HCT116 (cell line): ENCODE results near the gene TBC1D28. TPM values are rescaled to one million over a fixed set of nuclear protein-coding genes. Genes with fewer than 3 reads are reported as not detected.
"Not testable (repeated sequence)": the region's sequence is repeated elsewhere in the genome, so short reads cannot be mapped to it uniquely, and the experiment has no call there.

Source experiments
- ATAC-seq: fragments of 200-7000 bp; cut with Tn5 transposase; 2 replicates; pipeline ENCODE4 v1.9.1; 2020; ENCODE audit warnings: mild to moderate bottlenecking, moderate library complexity
- BruUV-seq: library from RNA; stranded (reverse); fragments of 400-500 nt; replicated peaks from 2 replicates; lab custom pipeline; 2021; lab: Mats Ljungman, UMichigan
- CTCF ChIA-PET: fragments of 300-600 bp; sonication (Branson Sonifier 250); formaldehyde crosslinking; loops from one replicate; lab custom pipeline; 2021; ENCODE audit warnings: antibody characterized with exemption; lab: Charles Lee
- POLR2A ChIA-PET: fragments of 300-600, 350-600 bp; sonication (Branson Sonifier 250); formaldehyde crosslinking; loops from one replicate; lab custom pipeline; 2021; ENCODE audit warnings: antibody characterized with exemption; lab: Charles Lee
- RAD21 ChIA-PET, 2 experiments: fragments of 300-600 bp; sonication (Branson Sonifier 250); formaldehyde crosslinking; loops; one replicate each; lab custom pipeline; 2023; ENCODE audit warnings: low total read pairs in 2 of 2; ENCODE audit not compliant: uncharacterized antibody in 2 of 2, unreplicated experiment in 2 of 2, low non-redundant PET in 1 of 2; lab: Charles Lee
- DNase-seq: peaks from one replicate; pipeline ENCODE4 v3.0.0-alpha.2; 2010; ENCODE audit warnings: low read depth, low spot score
- H2AFZ ChIP-seq: fragments of 200-600 bp; shearing (Covaris generic), sonication (generic); 2 replicates; pipeline ENCODE4 v1.6.1; 2017; ENCODE audit warnings: low read depth, mixed run types, mixed read lengths, antibody characterized with exemption, low read length; ENCODE audit not compliant: poor library complexity, severe bottlenecking
- H3K27ac ChIP-seq: 2 replicates; pipeline ENCODE4 v1.5.1; 2012; ENCODE audit warnings: low read depth, low read length
- H3K27me3 ChIP-seq: fragments of 200-600 bp; sonication (generic); 2 replicates; pipeline ENCODE4 v1.6.1; 2016; ENCODE audit warnings: mixed run types, low read length, mixed read lengths; ENCODE audit not compliant: insufficient read depth
- H3K36me3 ChIP-seq, 2 experiments: fragments of 200-500 bp in 1 of 2; fragments of 200-600 bp in 1 of 2; sonication (Bioruptor generic) in 1 of 2; sonication (generic) in 1 of 2; 2 replicates each; pipeline versions ENCODE4 v1.5.1 to v1.6.1; 2014 to 2016; ENCODE audit warnings: low read length in 2 of 2, inconsistent platforms in 1 of 2, mixed read lengths in 1 of 2, mixed run types in 1 of 2; ENCODE audit not compliant: insufficient read depth in 2 of 2, control insufficient read depth in 1 of 2
- H3K4me1 ChIP-seq, 2 experiments: fragments of 200-600 bp in 1 of 2; sonication (generic) in 1 of 2; 2 replicates each; pipeline versions ENCODE4 v1.5.1 to v1.6.1; 2012 to 2017; ENCODE audit warnings: low read length in 2 of 2, inconsistent platforms in 1 of 2, mild to moderate bottlenecking in 1 of 2, mixed read lengths in 1 of 2, mixed run types in 1 of 2, moderate library complexity in 1 of 2; ENCODE audit not compliant: insufficient read depth in 2 of 2, control insufficient read depth in 1 of 2
- H3K4me2 ChIP-seq: fragments of 200-600 bp; sonication (generic); 2 replicates; pipeline ENCODE4 v1.6.1; 2017; ENCODE audit warnings: mixed run types, low read length, mixed read lengths
- H3K4me3 ChIP-seq, 2 experiments: fragments of 200-600 bp in 1 of 2; sonication (generic) in 1 of 2; replicated peaks in 1 of 2; 2 replicates each; pipeline ENCODE4 v1.5.1; 2011 to 2016; ENCODE audit warnings: low read length in 2 of 2, control low read depth in 1 of 2, low read depth in 1 of 2, mild to moderate bottlenecking in 1 of 2, mixed read lengths in 1 of 2, mixed run types in 1 of 2
- H3K79me2 ChIP-seq: fragments of 200-600 bp; sonication (generic); 2 replicates; pipeline ENCODE4 v1.6.1; 2017; ENCODE audit warnings: mild to moderate bottlenecking, mixed run types, low read length, moderate library complexity, mixed read lengths; ENCODE audit not compliant: insufficient read depth
- H3K9ac ChIP-seq: fragments of 200-600 bp; sonication (generic); 2 replicates; pipeline ENCODE4 v1.6.1; 2016; ENCODE audit warnings: low read length, mixed read lengths
- H3K9me2 ChIP-seq: fragments of 200-600 bp; sonication (generic), shearing (Covaris generic); 2 replicates; pipeline ENCODE4 v1.6.1; 2017; ENCODE audit warnings: mixed run types, mild to moderate bottlenecking, moderate library complexity; ENCODE audit not compliant: insufficient read depth
- H3K9me3 ChIP-seq, 2 experiments: fragments of 200-500 bp in 1 of 2; fragments of 200-600 bp in 1 of 2; sonication (Bioruptor generic) in 1 of 2; sonication (generic) in 1 of 2; 2 replicates each; pipeline ENCODE4 v1.6.1; 2014 to 2017; ENCODE audit warnings: low read length in 2 of 2, mixed read lengths in 2 of 2, inconsistent platforms in 1 of 2, low read depth in 1 of 2, mild to moderate bottlenecking in 1 of 2, mixed run types in 1 of 2, moderate library complexity in 1 of 2; ENCODE audit not compliant: control insufficient read depth in 1 of 2, insufficient read depth in 1 of 2
- H4K20me1 ChIP-seq: fragments of 200-600 bp; sonication (generic), shearing (Covaris generic); 2 replicates; pipeline ENCODE4 v1.6.1; 2017; ENCODE audit warnings: mixed run types, mild to moderate bottlenecking, moderate library complexity; ENCODE audit not compliant: insufficient read depth
- ZNF274 ChIP-seq: fragments of 200-500 bp; sonication (Bioruptor generic); IDR thresholded peaks from 2 replicates; pipeline ENCODE4 v1.6.1; 2014; ENCODE audit warnings: mild to moderate bottlenecking, low read depth, low read length, inconsistent platforms
- intact Hi-C: fragments of 100-400 bp; cut with micrococcal nuclease; formaldehyde crosslinking; loops from 2 replicates; pipeline ENCODE4 v1.10.0; 2022
- total RNA-seq: library from RNA; stranded (reverse); gene quantifications from one replicate; pipeline ENCODE4 v1.2.1, GENCODE V29; 2021; ENCODE audit not compliant: unreplicated experiment

The TBC1D28 gene
- total RNA-seq, 1 experiment from 2014 or later = not detected

- not testable (repeated sequence) for BruUV-seq
Observed at GRCh38 chr17:18661924-18662624, 17.9 kb upstream of the TBC1D28 start.

GRCh38 chr17:18650094-18650493 is 5.9 kb upstream of the TBC1D28 start:
- H3K4me1 ChIP-seq, ATAC-seq, H3K36me3 ChIP-seq, DNase-seq, H3K9me3 ChIP-seq, CTCF ChIA-PET, H3K79me2 ChIP-seq, RAD21 ChIA-PET, H3K27me3 ChIP-seq, intact Hi-C loops, H4K20me1 ChIP-seq, BruUV-seq, H3K9ac ChIP-seq, H3K9me2 ChIP-seq, H3K4me2 ChIP-seq, H3K27ac ChIP-seq, H2AFZ ChIP-seq, POLR2A ChIA-PET, H3K4me3 ChIP-seq: not testable (repeated sequence)

More at GRCh38 chr17:18661924-18662624, 17.9 kb upstream of the TBC1D28 start:
- H3K4me2 ChIP-seq, ATAC-seq, H4K20me1 ChIP-seq, POLR2A ChIA-PET, H2AFZ ChIP-seq, CTCF ChIA-PET, H3K9me3 ChIP-seq: not testable (repeated sequence)
- TF ChIP-seq ZNF274 = peak; percentile 81
- TF ChIP-seq, all 23 proteins: peak for 1; not testable (repeated sequence) for 22
- H3K79me2 ChIP-seq, DNase-seq, H3K9me2 ChIP-seq, H3K9ac ChIP-seq, RAD21 ChIA-PET, H3K36me3 ChIP-seq, H3K4me3 ChIP-seq, H3K4me1 ChIP-seq, H3K27ac ChIP-seq, intact Hi-C loops, H3K27me3 ChIP-seq: not testable (repeated sequence)

- H3K9me2 ChIP-seq, H2AFZ ChIP-seq, H3K9ac ChIP-seq, POLR2A ChIA-PET, H3K4me3 ChIP-seq, H3K36me3 ChIP-seq, DNase-seq, H3K27me3 ChIP-seq, H4K20me1 ChIP-seq, H3K9me3 ChIP-seq, H3K27ac ChIP-seq, H3K79me2 ChIP-seq, RAD21 ChIA-PET, CTCF ChIA-PET, BruUV-seq, intact Hi-C loops: not testable (repeated sequence)
- peak overlapping the region; percentile 43 for H3K4me2 ChIP-seq
- peak; percentile 83 for ATAC-seq
- H3K4me1 ChIP-seq = peaks cover 3 to 12% of the 10 kb centered on the region in 2 experiments
Observed at GRCh38 chr17:18643124-18643523, 1.1 kb downstream of the TBC1D28 start.

- H3K36me3 ChIP-seq, H3K9me2 ChIP-seq, H3K27ac ChIP-seq, H3K27me3 ChIP-seq, BruUV-seq, CTCF ChIA-PET, RAD21 ChIA-PET, POLR2A ChIA-PET, H2AFZ ChIP-seq, H3K9me3 ChIP-seq, H3K4me1 ChIP-seq, intact Hi-C loops, ATAC-seq, H3K9ac ChIP-seq, H3K4me3 ChIP-seq, DNase-seq, H3K4me2 ChIP-seq, H3K79me2 ChIP-seq, H4K20me1 ChIP-seq: not testable (repeated sequence)
Observed at GRCh38 chr17:18638357-18638756, 5.8 kb downstream of the TBC1D28 start.
